DMS53 treated with DMSO at 0.1 percent for 48 hours (cell line): ENCODE results near the gene DAGLA.

Experiments used
- DNase-seq: peaks from one replicate; lab custom pipeline; 2025; ENCODE audit not compliant: unreplicated experiment; lab: John Stamatoyannopoulos, UW

Gene DAGLA

GRCh38 chr11:61775606-61776554, 95.7 kb downstream of the DAGLA start:
- DNase-seq, result no peak

GRCh38 chr11:61776561-61777075, 96.4 kb downstream of the DAGLA start:
- peak; percentile 43 for DNase-seq

- DNase-seq, result no peak
Measured at GRCh38 chr11:61777234-61778090, 97.3 kb downstream of the DAGLA start.

GRCh38 chr11:61778357-61778886, 98.2 kb downstream of the DAGLA start:
- DNase-seq, result no peak

- no peak for DNase-seq
Measured at GRCh38 chr11:61778920-61779650, 98.9 kb downstream of the DAGLA start.

- DNase-seq, result no peak
Measured at GRCh38 chr11:61779666-61780525, 99.7 kb downstream of the DAGLA start.

GRCh38 chr11:61780581-61781162, 100.5 kb downstream of the DAGLA start:
- DNase-seq, result no peak

- DNase-seq, result no peak
Measured at GRCh38 chr11:61781585-61781984, 101.4 kb downstream of the DAGLA start.

- no peak for DNase-seq
Measured at GRCh38 chr11:61782299-61782698, 102.1 kb downstream of the DAGLA start.

GRCh38 chr11:61782841-61783240, 102.7 kb downstream of the DAGLA start:
- no peak for DNase-seq

- no peak for DNase-seq
Measured at GRCh38 chr11:61783717-61784505, 103.7 kb downstream of the DAGLA start.

- DNase-seq, result no peak
Measured at GRCh38 chr11:61784506-61784805, 104.3 kb downstream of the DAGLA start.

GRCh38 chr11:61785837-61786402, 105.7 kb downstream of the DAGLA start:
- DNase-seq, result no peak

- DNase-seq, result peak; percentile 10
Measured at GRCh38 chr11:61787928-61788491, 107.8 kb downstream of the DAGLA start.

- peak; percentile 25 for DNase-seq
Measured at GRCh38 chr11:61791737-61792309, 111.6 kb downstream of the DAGLA start.

GRCh38 chr11:61792310-61793082, 112.3 kb downstream of the DAGLA start, which contains the start of the genes FEN1 and TMEM258:
Gene FEN1 (plus strand): TSS chr11:61792911. CDS start chr11:61795362, 2,451 bp downstream.
Gene TMEM258 (minus strand): TSS chr11:61792599. CDS start chr11:61792558, 41 bp downstream.
- DNase-seq, result peak; percentile 91
